ENCODE measurements around the gene OR14C36.

DNA sequence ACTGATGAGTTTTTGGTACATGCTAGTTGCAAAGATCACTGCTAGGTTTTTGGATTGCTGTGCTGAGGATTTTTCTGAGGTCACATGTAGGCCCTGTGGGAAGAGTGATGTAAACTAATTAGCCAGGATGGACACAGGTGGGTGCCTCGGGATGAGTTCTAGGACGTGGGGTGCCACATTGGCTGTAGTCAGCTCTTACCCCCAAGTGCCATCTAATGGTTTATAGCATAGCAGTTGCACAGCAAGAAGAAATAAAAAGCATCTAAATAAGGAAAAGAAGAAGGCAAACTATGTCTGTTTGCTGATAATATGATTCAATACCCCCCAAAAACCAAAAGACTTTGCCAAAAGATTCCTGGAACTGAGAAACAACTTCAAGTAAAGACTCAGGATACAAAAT, 44.5 kb downstream of the OR14C36 start:
- TF ChIP-seq POLR2A (IDR thresholded peaks at IDR 0.05; ENCODE audit: low read length) (no peak), GATA1 (IDR thresholded peaks at IDR 0.05; ENCODE audit: low read depth, low read length) (no peak)

Measured in erythroblast (primary cell).